IPS-18a (cell line): ENCODE results near the gene ANKDD1B.
"Not testable (repeated sequence)": the region's sequence is repeated elsewhere in the genome, so short reads cannot be mapped to it uniquely, and the experiment has no call there.

Source experiments
- H3K27ac ChIP-seq: one replicate; pipeline ENCODE4 v1.5.1; 2013; ENCODE audit warnings: low read length
- H3K27me3 ChIP-seq: one replicate; pipeline ENCODE4 v1.6.1; 2013; ENCODE audit warnings: mild to moderate bottlenecking, low read length; ENCODE audit not compliant: control insufficient read depth, insufficient read depth
- H3K36me3 ChIP-seq: one replicate; pipeline ENCODE4 v1.6.1; 2013; ENCODE audit warnings: low read depth, low read length; ENCODE audit not compliant: control insufficient read depth
- H3K4me1 ChIP-seq: one replicate; pipeline ENCODE4 v1.6.1; 2013; ENCODE audit warnings: low read depth, low read length; ENCODE audit not compliant: control insufficient read depth
- H3K4me3 ChIP-seq: one replicate; pipeline ENCODE4 v1.5.1; 2013; ENCODE audit warnings: low read length
- H3K9ac ChIP-seq: one replicate; pipeline ENCODE4 v1.6.1; 2013; ENCODE audit warnings: mild to moderate bottlenecking, low read length, moderate library complexity
- H3K9me3 ChIP-seq: one replicate; pipeline ENCODE4 v1.6.1; 2013; ENCODE audit warnings: low read depth, low read length; ENCODE audit not compliant: control insufficient read depth

ANKDD1B gene

DNA sequence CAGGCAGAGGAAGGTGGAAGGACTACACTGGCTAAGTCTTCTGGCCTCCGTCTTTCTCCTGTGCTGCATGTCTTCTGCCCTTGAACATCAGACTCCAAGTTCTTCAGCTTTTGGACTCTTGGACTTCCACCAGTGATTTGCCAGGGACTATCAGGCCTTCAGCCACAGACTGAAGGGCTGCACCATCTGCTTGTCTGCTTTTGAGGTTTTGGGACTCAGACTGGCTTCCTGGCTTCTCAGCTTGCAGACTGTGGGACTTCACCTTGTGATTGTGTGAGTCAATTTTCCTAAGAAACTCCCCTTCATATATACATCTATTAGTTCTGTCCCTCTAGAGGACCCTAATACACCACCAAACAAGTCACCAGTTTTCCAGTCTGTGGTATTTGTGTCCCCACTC lies 9.7 kb upstream of the ANKDD1B start:
- H3K9me3 ChIP-seq: no peaks in the 10 kb centered on the region
- no peaks in the 10 kb centered on the region for H3K36me3 ChIP-seq
- H3K4me3 ChIP-seq: no peak overlapping the region
- H3K4me1 ChIP-seq: peaks cover 1% of the 10 kb centered on the region
- H3K27me3 ChIP-seq: no peaks in the 10 kb centered on the region
- no peak overlapping the region for H3K27ac ChIP-seq
- H3K9ac ChIP-seq: no peak overlapping the region

DNA sequence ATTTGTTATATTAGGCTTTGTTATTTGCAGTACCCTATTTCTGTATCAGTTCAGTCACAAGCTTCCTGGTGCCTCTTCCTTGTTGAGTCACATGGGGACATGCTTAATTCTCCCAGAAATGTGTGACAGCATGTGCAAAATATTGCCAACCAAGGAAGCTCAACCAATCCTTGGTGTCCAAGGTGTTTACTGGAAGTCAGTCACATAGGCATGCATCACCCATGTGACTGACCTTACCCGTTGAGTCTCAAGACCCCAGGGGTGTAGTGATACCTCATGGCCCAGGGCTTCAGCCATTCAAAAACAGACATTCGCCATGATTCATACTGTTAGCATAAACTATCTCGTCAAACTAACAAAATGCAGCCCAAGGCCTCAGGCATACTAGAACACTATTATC lies 9.3 kb upstream of the ANKDD1B start:
- Histone ChIP-seq H3K4me1 (peaks cover 4% of the 10 kb centered on the region), H3K9me3 (no peaks in the 10 kb centered on the region), H3K27ac (no peak overlapping the region), H3K4me3 (no peak overlapping the region), H3K36me3 (no peaks in the 10 kb centered on the region), H3K9ac (no peak overlapping the region), H3K27me3 (no peaks in the 10 kb centered on the region)

DNA sequence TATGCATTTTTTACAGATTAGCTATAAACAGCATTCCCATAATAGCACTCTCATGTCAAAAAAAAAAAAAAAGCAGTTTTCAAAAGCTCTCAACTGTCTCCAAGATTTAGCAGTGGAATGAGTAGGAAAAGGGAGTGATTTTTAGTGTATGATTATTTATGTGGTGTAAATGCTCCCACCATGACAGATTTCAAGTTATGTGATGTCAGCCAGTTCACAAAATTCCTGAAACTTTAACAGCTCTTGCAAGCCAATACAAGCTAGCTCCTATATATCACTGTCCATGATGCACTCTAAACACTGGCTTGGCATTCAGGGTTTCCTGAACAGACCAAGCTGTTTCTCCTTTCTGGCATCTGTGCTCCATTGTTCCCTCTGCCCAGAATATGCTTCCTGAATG lies 7.9 kb upstream of the ANKDD1B start:
- Histone ChIP-seq H3K36me3 (no peaks in the 10 kb centered on the region), H3K9ac (no peak overlapping the region), H3K4me1 (peaks cover 4% of the 10 kb centered on the region), H3K27ac (no peak overlapping the region), H3K27me3 (no peaks in the 10 kb centered on the region), H3K9me3 (no peaks in the 10 kb centered on the region), H3K4me3 (no peak overlapping the region)

DNA sequence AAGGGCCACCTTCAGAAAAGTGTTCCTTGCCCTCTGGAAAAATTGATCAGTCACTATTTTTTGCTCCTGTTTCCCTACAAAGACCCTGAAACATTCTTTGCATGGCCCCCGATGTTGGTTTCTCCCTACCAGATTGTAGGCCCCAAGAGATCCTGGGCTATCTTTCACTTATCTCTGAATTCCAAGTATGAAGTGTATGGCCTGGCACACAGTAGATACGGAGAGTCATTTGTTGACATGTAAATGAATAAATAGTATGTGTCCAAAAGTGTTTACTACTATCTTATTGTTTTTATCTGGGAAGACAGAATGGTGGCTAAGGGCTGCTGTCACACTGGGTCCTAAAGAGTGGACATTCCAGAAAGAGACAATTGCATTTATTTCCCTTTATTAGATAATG lies 7.4 kb upstream of the ANKDD1B start:
- no peak overlapping the region for H3K9ac ChIP-seq
- no peaks in the 10 kb centered on the region for H3K9me3 ChIP-seq
- H3K36me3 ChIP-seq: no peaks in the 10 kb centered on the region
- peaks cover 4% of the 10 kb centered on the region for H3K4me1 ChIP-seq
- H3K27me3 ChIP-seq: no peaks in the 10 kb centered on the region
- H3K27ac ChIP-seq: no peak overlapping the region
- no peak overlapping the region for H3K4me3 ChIP-seq

DNA sequence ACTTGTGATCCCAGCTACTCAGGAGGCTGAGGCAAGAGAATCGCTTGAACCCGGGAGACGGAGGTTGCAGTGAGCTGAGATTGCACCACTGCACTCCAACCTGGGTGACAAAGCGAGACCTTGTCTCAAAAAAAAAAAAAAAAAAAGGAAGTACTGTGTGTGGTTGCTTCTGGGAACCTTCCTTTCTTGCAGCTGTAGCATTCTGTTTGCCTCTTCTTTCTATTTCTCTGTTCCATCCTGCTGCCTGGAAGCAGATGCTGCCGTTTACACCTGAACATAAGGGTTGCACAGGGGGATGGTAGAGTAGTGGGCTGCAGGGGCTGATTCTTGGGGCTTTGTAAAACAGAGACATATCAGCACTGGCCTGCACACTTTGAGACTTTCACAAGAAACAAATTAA lies 3.9 kb upstream of the ANKDD1B start:
- H3K36me3 ChIP-seq, H3K27me3 ChIP-seq, H3K27ac ChIP-seq, H3K9ac ChIP-seq, H3K9me3 ChIP-seq, H3K4me3 ChIP-seq: not testable (repeated sequence)
- H3K4me1 ChIP-seq: peaks cover 15% of the 10 kb centered on the region

DNA sequence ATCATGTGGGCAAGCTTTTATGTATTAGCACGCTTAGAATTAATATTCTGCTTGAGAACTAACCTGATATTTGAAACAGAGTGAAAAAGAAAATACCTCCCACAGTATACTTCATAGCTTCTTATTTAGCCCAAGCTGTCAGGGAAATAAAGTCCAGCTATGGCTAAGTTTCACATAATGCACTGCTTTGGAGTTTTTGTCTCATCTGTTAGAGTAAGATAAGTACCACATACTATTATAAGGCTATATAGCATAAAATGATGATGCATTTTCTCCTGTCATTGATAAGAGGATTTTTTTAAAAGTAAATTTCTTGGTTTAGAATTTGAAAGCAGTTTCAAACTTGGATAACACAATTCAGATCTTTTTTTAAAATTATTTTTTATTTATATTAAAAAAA lies 2.4 kb upstream of the ANKDD1B start:
- Histone ChIP-seq H3K36me3 (no peaks in the 10 kb centered on the region), H3K9ac (no peak overlapping the region), H3K4me1 (peaks cover 15% of the 10 kb centered on the region), H3K9me3 (no peaks in the 10 kb centered on the region), H3K27ac (no peak overlapping the region), H3K27me3 (no peaks in the 10 kb centered on the region), H3K4me3 (no peak overlapping the region)

DNA sequence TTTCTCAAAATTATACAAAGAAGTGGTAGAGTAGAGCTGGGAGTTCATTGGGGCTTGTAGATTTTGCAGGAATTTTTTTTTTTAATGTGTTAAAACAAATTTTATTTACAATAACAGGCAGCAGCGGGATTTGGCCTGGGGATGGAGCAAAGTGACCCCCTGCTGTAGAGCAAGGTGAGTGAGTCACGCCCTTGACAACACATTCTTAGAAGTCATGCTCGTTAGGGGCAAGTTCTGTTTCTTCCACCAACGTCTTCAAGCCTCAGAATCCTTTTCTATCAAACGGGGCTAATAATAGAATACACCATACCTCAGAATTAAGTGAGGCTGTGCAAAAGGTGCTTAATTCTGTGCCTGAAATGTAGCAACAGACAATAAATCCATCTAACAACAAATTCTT lies 1.1 kb upstream of the ANKDD1B start:
- Histone ChIP-seq H3K4me1 (peaks cover 15% of the 10 kb centered on the region), H3K9me3 (no peaks in the 10 kb centered on the region), H3K27me3 (no peaks in the 10 kb centered on the region), H3K4me3 (peak overlapping the region; percentile 9), H3K27ac (no peak overlapping the region), H3K36me3 (no peaks in the 10 kb centered on the region), H3K9ac (no peak overlapping the region)

DNA sequence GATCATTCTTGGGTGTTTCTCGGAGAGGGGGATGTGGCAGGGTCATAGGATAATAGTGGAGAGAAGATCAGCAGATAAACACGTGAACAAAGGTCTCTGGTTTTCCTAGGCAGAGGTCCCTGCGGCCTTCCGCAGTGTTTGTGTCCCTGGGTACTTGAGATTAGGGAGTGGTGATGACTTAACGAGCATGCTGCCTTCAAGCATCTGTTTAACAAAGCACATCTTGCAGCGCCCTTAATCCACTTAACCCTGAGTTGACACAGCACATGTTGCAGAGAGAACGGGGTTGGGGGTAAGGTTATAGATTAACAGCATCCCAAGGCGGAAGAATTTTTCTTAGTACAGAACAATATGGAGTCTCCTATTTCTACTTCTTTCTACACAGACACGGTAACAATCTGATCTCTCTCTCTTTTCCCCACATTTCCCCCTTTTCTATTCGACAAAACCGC lies 368 bp upstream of the ANKDD1B start:
- not testable (repeated sequence) for H3K27me3 ChIP-seq, H3K36me3 ChIP-seq, H3K27ac ChIP-seq, H3K9me3 ChIP-seq
- Histone ChIP-seq H3K9ac (peak overlapping the region; percentile 28), H3K4me1 (peaks cover 15% of the 10 kb centered on the region), H3K4me3 (peak overlapping the region; percentile 66)

DNA sequence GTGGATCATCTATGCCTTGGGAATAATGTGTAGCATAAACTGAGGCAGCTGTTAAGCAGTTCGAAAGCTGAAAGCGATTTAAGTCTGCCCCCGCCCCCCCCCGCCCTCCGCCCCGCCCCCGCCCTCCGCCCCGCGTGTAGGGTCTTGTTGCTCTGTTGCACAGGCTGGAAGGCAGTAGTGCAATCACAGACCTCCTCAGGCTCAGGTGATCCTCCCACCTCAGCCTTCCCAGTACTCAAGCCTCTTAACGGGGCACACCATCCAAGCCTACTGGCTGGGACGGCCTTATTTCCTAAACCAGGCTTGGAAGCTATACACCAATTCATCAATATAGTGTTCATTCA lies 945 bp downstream of the ANKDD1B start:
- peak overlapping the region; percentile 66 for H3K4me3 ChIP-seq
- no peaks in the 10 kb centered on the region for H3K9me3 ChIP-seq
- H3K4me1 ChIP-seq: peaks cover 15% of the 10 kb centered on the region
- H3K27me3 ChIP-seq: no peaks in the 10 kb centered on the region
- no peak overlapping the region for H3K9ac ChIP-seq
- H3K27ac ChIP-seq: no peak overlapping the region
- H3K36me3 ChIP-seq: no peaks in the 10 kb centered on the region

DNA sequence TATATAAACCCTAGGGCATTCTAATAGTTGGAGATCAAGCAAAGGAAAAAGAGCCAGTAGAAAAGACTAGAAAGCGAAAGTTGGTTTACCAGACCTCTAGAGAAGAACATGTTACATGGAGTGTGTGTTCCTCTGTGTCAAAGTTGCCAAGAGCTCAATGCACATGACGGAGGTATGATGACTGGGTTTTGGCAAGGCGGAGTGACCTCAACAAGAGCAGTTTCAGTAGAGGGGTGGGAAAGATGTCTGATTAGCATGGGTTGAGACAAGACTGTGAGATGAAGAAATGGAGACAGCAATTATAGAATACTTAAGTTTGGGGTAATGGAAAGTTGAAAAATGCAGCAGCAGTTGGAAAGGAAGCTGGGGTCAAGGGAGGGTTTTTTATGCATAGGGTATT lies 1.6 kb downstream of the ANKDD1B start:
- H3K36me3 ChIP-seq: no peaks in the 10 kb centered on the region
- no peak overlapping the region for H3K27ac ChIP-seq
- H3K4me3 ChIP-seq: no peak overlapping the region
- H3K27me3 ChIP-seq: no peaks in the 10 kb centered on the region
- H3K9ac ChIP-seq: no peak overlapping the region
- H3K4me1 ChIP-seq: peaks cover 15% of the 10 kb centered on the region
- no peaks in the 10 kb centered on the region for H3K9me3 ChIP-seq

DNA sequence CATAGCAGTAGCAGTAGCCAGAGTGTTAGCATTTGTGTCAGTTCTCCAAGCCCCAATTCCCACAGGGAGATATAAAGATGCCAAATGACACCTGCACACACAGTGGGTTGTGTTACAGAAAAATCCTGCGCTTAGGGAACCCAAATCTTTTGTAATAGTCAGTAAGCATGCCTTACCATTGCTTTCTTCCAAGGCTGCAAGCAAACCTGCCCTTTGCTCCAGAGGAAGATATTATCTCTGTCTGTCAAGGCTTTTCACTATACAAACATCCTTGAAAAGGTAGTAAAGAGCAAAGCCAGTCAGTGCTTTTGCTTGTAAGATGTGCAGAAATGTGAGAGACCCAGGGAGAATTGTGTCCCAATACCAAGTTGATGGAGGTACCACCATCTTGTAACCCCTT lies 2.9 kb downstream of the ANKDD1B start:
- no peak overlapping the region for H3K9ac ChIP-seq
- no peaks in the 10 kb centered on the region for H3K36me3 ChIP-seq
- peaks cover 15% of the 10 kb centered on the region for H3K4me1 ChIP-seq
- no peak overlapping the region for H3K27ac ChIP-seq
- H3K9me3 ChIP-seq: no peaks in the 10 kb centered on the region
- H3K4me3 ChIP-seq: no peak overlapping the region
- no peaks in the 10 kb centered on the region for H3K27me3 ChIP-seq

DNA sequence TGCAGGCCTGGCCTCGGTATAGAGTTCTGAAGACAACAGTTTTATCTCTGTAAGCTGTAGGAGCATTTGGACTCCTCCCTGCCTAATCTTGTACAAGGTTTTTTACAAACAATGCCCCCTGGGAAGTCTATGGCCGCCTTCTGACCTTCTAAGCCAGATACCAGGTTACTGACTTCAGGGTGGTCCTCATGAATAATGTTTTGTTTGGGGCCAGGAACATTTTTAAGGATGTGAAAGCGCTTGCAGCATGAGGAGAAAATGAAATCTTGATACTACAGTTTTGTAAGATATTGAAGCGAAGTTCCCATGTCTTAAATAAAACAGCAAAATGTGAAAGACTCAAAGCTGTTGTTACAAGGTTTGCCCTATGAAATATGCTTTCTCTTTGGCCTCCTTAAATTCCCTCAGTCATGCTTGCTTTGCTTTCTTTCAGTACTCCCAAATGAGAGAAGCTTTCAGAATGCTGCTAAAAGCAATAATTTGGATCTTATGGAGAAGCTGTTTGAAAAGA lies 5.2 kb downstream of the ANKDD1B start:
- H3K27me3 ChIP-seq: no peaks in the 10 kb centered on the region
- H3K4me1 ChIP-seq: peaks cover 5% of the 10 kb centered on the region
- no peaks in the 10 kb centered on the region for H3K9me3 ChIP-seq
- H3K4me3 ChIP-seq: no peak overlapping the region
- no peak overlapping the region for H3K9ac ChIP-seq
- no peak overlapping the region for H3K27ac ChIP-seq
- no peaks in the 10 kb centered on the region for H3K36me3 ChIP-seq
